HepG2 (cell line): Measurements from ENCODE around the gene TCFL5. TPM values are rescaled to one million over a fixed set of nuclear protein-coding genes. Genes with fewer than 3 reads are reported as not detected.

Experiments
- CSRNP2 ChIP-seq: sonication (generic); formaldehyde crosslinking; conservative IDR thresholded peaks from 2 replicates; pipeline ENCODE4 v1.8.0; 2022; ENCODE audit warnings: low read depth, missing genetic modification reagents
- DPF2 ChIP-seq: sonication (generic); formaldehyde crosslinking; IDR thresholded peaks from 2 replicates; pipeline ENCODE4 v1.4.0; 2020; ENCODE audit warnings: mild to moderate bottlenecking, low read depth, missing genetic modification reagents, borderline replicate concordance
- FOXO4 ChIP-seq: sonication (generic); formaldehyde crosslinking; conservative IDR thresholded peaks from 2 replicates; pipeline ENCODE4 v1.8.1; 2023; ENCODE audit warnings: missing genetic modification reagents
- GPBP1L1 ChIP-seq: sonication (generic); formaldehyde crosslinking; IDR thresholded peaks from 2 replicates; pipeline ENCODE4 v1.5.0; 2020; ENCODE audit warnings: mild to moderate bottlenecking, missing genetic modification reagents
- MAF1 ChIP-seq: sonication (generic); formaldehyde crosslinking; IDR thresholded peaks from 2 replicates; pipeline ENCODE4 v1.5.0; 2020; ENCODE audit warnings: missing genetic modification reagents, borderline replicate concordance
- MBD4 ChIP-seq: IDR thresholded peaks from 2 replicates; pipeline ENCODE4 v1.6.1; 2012; ENCODE audit warnings: low read length, inconsistent platforms, borderline replicate concordance
- MTA3 ChIP-seq: sonication (generic); formaldehyde crosslinking; IDR thresholded peaks from 2 replicates; pipeline ENCODE4 v1.4.0; 2020; ENCODE audit warnings: missing genetic modification reagents
- NFKB2 ChIP-seq: sonication (generic); formaldehyde crosslinking; IDR thresholded peaks from 2 replicates; pipeline ENCODE4 v1.4.0; 2020; ENCODE audit warnings: missing genetic modification reagents, borderline replicate concordance
- RBM22 ChIP-seq: fragments of 200-400 bp; formaldehyde crosslinking; optimal IDR thresholded peaks from 2 replicates; pipeline ENCODE3; 2017; ENCODE audit warnings: mild to moderate bottlenecking, low read length, moderate library complexity
- RORA ChIP-seq: sonication (generic); formaldehyde crosslinking; IDR thresholded peaks from 2 replicates; pipeline ENCODE4 v1.5.0; 2020; ENCODE audit warnings: mild to moderate bottlenecking, missing genetic modification reagents, moderate library complexity
- SSRP1 ChIP-seq: IDR thresholded peaks from 2 replicates; pipeline ENCODE4 v1.6.1; 2016; ENCODE audit warnings: control low read depth
- U2AF1 ChIP-seq: fragments of 200-400 bp; formaldehyde crosslinking; optimal IDR thresholded peaks from 2 replicates; pipeline ENCODE3; 2017; ENCODE audit warnings: mild to moderate bottlenecking, low read depth, low read length
- YY1 ChIP-seq: IDR thresholded peaks from 2 replicates; pipeline ENCODE4 v1.6.1; 2011; ENCODE audit warnings: low read length, low read depth, moderate library complexity, mild to moderate bottlenecking; ENCODE audit not compliant: insufficient read depth, insufficient replicate concordance
- ZBTB2 ChIP-seq: sonication (generic); formaldehyde crosslinking; IDR thresholded peaks from 2 replicates; pipeline ENCODE4 v1.8.0; 2022; ENCODE audit warnings: low read depth, missing genetic modification reagents
- ZBTB39 ChIP-seq: sonication (generic); formaldehyde crosslinking; IDR thresholded peaks from 2 replicates; pipeline ENCODE4 v1.5.0; 2020; ENCODE audit warnings: missing genetic modification reagents
- ZNF121 ChIP-seq: sonication (generic); formaldehyde crosslinking; IDR thresholded peaks from 2 replicates; pipeline ENCODE4 v1.5.0; 2020; ENCODE audit warnings: mild to moderate bottlenecking, missing genetic modification reagents
- ZNF143 ChIP-seq: sonication (generic); formaldehyde crosslinking; IDR thresholded peaks from 2 replicates; pipeline ENCODE4 v1.4.0; 2020; ENCODE audit warnings: missing genetic modification reagents
- ZNF512 ChIP-seq: sonication (generic); formaldehyde crosslinking; IDR thresholded peaks from 2 replicates; pipeline ENCODE4 v1.4.0; 2020; ENCODE audit warnings: mild to moderate bottlenecking, missing genetic modification reagents
- ZNF598 ChIP-seq: sonication (generic); formaldehyde crosslinking; IDR thresholded peaks from 2 replicates; pipeline ENCODE4 v1.5.1; 2020; ENCODE audit warnings: mild to moderate bottlenecking, missing genetic modification reagents, borderline replicate concordance
- ZNF761 ChIP-seq: sonication (generic); formaldehyde crosslinking; conservative IDR thresholded peaks from 2 replicates; pipeline ENCODE4 v1.4.0; 2020; ENCODE audit warnings: mild to moderate bottlenecking, missing genetic modification reagents
- polyA plus RNA-seq, 8 experiments: library from polyadenylated mRNA; depleted of rRNA in 3 of 8; stranded (reverse) in 7 of 8; unstranded in 1 of 8; fragments of >200 nt; fragmentation: Illumina TruSeq in 4 of 8; extraction: Trizol in 4 of 8; gene quantifications; 2 replicates each; pipeline versions ENCODE4 v1.2.1 to v1.2.3, GENCODE V29; 2011 to 2016; ENCODE audit warnings: low read depth in 4 of 8, missing spikeins in 1 of 8, mixed read lengths in 1 of 8; ENCODE audit not compliant: insufficient read depth in 1 of 8
- total RNA-seq, 5 experiments: library from RNA; depleted of rRNA; stranded (reverse); fragments of >200 nt; fragmentation: Illumina TruSeq; extraction: Trizol; gene quantifications; 2 replicates each; pipeline ENCODE4 v1.2.3, GENCODE V29; 2016; ENCODE audit warnings: low read depth in 1 of 5

The TCFL5 gene
- total and polyA plus RNA-seq, 2 of the 13 experiments (the other 11 are each of a cell fraction or from before 2014, with no cell fraction given) = 14.8 to 20.0 TPM

GRCh38 chr20:62812181-62812906 lies 49.3 kb downstream of the TCFL5 start (continued):
- TF ChIP-seq U2AF1 = no peak
- TF ChIP-seq ZNF598 (CRISPR knock-in tag) = no peak
- TF ChIP-seq ZBTB2 = no peak
- TF ChIP-seq MBD4 = no peak
- no peak for TF ChIP-seq YY1
- TF ChIP-seq ZBTB39 (CRISPR knock-in tag) = no peak
- no peak for TF ChIP-seq DPF2 (CRISPR knock-in tag)
- no peak for TF ChIP-seq SSRP1
- no peak for TF ChIP-seq ZNF761 (CRISPR knock-in tag)
- TF ChIP-seq MTA3 = no peak
- TF ChIP-seq ZNF121 (CRISPR knock-in tag) = no peak
- peak; percentile 86 for TF ChIP-seq RBM22
- TF ChIP-seq MAF1 (CRISPR knock-in tag) = no peak
- no peak for TF ChIP-seq FOXO4
- no peak for TF ChIP-seq ZNF512 (CRISPR knock-in tag)
- TF ChIP-seq ZNF143 (CRISPR knock-in tag) = no peak
- no peak for TF ChIP-seq RORA (CRISPR knock-in tag)
- TF ChIP-seq GPBP1L1 (CRISPR knock-in tag) = no peak
- TF ChIP-seq CSRNP2 = no peak
- no peak for TF ChIP-seq NFKB2 (CRISPR knock-in tag)
